Astrocyte of the cerebellum (primary cell): ENCODE results near the gene SLC25A19.
A peak's percentile ranks its signal among the peaks of the same experiment; 100 is the strongest.

Experiments
- DNase-seq: peaks from one replicate; pipeline ENCODE4 v3.0.0-alpha.2; 2011; ENCODE audit warnings: low read depth
- H3K4me3 ChIP-seq: 2 replicates; pipeline ENCODE4 v1.5.1; 2011; ENCODE audit warnings: mild to moderate bottlenecking, low read depth, low read length, moderate library complexity
- in situ Hi-C: cut with HindIII; loops from 2 replicates; pipeline ENCODE4 v1.10.0; 2017; ENCODE audit warnings: low sequenced_read_pairs
- TF ChIP-seq, protein P1 (sequence below): IDR thresholded peaks from 2 replicates; pipeline ENCODE4 v1.5.1; 2012; ENCODE audit warnings: low read length, low read depth, moderate library complexity, mild to moderate bottlenecking; ENCODE audit errors: missing control alignments

Gene SLC25A19

DNA sequence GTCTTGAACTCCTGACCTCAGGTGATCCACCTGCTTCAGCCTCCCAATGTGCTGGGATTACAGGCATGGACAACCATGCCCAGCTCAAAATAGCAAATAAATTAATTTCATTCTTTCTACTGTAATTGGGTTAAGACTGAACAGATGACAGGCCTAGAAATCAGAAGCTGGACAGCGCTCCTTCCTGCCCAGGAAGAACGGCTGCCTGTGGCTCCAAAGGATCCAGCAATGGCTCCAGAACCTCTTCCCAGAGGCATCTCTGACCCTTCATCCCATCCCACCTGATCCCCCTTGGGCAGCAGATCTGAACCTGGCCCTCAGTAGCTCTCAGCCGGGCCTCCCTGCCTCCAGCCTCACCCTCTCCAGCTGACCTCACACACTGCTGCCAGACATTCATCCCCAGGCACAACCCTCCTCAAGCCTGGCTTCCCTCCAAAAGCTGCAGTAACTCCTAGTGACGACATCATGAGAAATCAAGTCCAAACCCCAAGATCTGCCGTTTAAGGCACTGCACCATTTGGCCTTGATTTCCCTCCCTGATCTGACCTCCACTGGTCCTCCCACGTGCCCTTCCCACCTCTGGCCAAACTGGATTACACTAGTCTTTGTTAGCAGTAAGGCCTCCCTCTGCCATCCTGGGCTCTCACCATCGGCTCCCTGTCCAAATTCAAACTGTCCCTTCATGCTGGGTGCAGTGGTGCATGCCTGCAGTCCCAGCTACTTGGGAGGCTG, 15.1 kb downstream of the SLC25A19 start:
- H3K4me3 ChIP-seq: no peak overlapping the region
- in situ Hi-C loops: no loop called here
- DNase-seq: no peak
- TF ChIP-seq, protein P1, sequence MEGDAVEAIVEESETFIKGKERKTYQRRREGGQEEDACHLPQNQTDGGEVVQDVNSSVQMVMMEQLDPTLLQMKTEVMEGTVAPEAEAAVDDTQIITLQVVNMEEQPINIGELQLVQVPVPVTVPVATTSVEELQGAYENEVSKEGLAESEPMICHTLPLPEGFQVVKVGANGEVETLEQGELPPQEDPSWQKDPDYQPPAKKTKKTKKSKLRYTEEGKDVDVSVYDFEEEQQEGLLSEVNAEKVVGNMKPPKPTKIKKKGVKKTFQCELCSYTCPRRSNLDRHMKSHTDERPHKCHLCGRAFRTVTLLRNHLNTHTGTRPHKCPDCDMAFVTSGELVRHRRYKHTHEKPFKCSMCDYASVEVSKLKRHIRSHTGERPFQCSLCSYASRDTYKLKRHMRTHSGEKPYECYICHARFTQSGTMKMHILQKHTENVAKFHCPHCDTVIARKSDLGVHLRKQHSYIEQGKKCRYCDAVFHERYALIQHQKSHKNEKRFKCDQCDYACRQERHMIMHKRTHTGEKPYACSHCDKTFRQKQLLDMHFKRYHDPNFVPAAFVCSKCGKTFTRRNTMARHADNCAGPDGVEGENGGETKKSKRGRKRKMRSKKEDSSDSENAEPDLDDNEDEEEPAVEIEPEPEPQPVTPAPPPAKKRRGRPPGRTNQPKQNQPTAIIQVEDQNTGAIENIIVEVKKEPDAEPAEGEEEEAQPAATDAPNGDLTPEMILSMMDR: no peak

DNA sequence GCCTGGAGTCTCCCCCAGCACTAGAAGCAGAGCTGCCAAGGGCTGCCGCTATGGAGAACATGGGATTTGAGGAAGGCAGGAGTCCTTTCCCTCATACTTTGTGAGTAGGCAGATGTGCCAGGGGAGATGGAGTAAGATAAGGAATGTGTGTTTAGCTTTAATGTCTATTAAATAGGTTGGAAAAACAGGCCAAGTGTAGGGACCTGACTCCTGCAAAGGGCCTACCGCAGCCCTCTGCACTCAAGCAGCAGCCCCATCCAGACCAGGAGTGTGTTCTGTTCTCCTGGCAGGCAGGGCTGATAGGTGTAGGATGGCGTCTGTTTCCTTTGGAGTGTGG, 16.4 kb downstream of the SLC25A19 start:
- in situ Hi-C loops: no loop called here
- TF ChIP-seq, protein P1: no peak
- no peak for DNase-seq
- H3K4me3 ChIP-seq: no peak overlapping the region

DNA sequence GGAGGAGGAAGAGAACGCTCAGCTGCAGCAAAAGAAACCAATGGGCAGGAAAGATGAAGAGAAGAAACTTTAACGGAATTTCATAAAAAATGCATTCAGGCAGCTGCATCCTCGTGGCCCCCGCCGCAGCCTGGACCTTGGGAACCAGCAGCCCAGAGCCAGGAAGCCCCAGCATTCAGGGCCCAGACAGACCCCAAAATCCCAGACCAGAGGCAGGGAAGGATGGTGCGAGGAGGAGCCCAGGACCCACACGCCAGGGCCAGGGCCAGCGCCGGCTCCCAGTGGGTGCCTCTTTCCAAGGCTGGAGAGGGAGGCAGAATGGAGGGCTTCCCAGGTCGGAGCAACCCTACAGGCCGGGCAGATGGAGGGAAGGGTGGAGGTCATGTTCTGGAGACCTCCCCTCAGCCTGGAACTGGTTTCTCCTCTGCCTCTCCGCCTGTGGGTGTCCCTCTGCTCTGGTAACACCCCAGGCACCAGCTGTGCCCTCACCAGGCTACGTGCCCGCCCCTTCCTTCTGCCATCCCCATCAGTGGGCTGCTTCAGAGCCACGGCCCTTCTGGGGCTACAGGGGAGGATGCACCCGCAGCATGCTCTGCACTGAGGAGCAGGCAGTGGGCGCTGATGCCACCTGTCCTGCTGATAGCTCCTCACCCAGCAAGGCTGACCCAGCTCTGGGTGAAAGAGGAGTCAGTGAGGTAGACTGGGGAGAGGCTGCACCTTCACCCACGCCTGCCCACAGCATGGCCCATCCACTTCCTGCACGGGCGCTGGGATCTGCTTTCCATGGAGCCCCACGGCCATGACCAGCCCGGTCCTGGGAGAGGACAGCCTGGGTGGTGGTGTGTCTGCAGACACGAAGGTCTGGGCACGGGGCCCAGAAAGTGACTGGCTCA, 17.0 kb downstream of the SLC25A19 start:
- TF ChIP-seq, protein P1: no peak
- peak overlapping the region; percentile 83 for H3K4me3 ChIP-seq
- in situ Hi-C loops: no loop called here
- DNase-seq: no peak

DNA sequence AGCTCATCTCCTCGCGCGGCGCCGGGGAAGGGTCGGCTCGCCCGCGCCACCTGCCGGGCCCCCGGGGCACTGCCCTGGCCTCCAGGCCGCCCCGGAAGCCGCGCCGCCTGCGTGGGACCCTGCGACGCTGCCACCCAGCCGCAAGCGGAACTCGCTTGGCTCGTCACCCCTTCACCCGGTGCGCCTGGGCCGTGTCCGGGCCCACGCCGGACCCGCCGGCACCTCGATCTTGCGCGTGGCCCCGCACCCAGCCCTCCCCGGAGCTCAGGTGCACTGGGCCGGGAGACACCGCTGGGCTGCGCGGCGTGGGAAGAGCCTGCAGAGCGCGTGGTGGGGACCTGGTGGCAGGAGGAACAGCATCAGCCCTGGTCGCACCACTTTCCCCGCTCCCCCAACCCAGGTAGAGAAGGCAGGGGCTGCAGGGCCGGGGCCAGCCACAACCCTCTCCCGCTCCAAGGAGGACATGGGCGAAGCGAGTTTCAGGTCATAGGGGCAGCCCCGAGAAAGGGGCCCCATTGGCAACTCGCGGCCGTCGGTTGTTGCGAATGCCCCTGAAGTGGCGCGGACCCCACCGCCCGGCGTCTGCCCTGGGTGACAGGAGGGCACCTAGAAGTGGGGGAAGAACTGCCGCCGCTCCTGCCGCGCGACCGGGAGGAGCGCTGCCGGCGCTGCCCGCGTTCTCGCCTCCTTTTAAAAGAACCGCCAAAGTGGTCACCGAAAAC, 17.8 kb downstream of the SLC25A19 start:
- H3K4me3 ChIP-seq: peak overlapping the region; percentile 83
- in situ Hi-C loops: no loop called here
- no peak for DNase-seq

DNA sequence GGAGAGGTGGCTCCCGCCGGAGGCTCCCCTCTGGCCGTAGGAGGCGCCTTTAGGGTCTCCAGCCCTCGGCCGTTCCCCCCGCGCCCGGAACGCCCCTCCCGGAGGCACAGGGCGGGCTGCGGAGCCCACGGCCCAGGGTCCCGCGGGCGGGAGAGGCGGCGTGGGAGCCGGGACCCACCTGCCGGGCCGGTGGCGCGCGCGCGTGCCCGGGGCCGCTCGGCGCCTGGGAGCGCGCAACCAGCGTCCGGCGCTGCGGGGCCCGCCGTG, 18.3 kb downstream of the SLC25A19 start, which contains the start of gene MIF4GD:
MIF4GD (minus strand) TSS at position 266 of the 267 bp plus-strand sequence. CDS start 1,036 bp downstream, outside the sequence.
- TF ChIP-seq, protein P1: no peak
- in situ Hi-C loops: no loop called here
- DNase-seq: no peak
- H3K4me3 ChIP-seq: peak within 1 kb of the TSS; percentile 83

More for the DNA sequence above, 17.8 kb downstream of the SLC25A19 start:
- TF ChIP-seq, protein P1: peak; percentile 45

DNA sequence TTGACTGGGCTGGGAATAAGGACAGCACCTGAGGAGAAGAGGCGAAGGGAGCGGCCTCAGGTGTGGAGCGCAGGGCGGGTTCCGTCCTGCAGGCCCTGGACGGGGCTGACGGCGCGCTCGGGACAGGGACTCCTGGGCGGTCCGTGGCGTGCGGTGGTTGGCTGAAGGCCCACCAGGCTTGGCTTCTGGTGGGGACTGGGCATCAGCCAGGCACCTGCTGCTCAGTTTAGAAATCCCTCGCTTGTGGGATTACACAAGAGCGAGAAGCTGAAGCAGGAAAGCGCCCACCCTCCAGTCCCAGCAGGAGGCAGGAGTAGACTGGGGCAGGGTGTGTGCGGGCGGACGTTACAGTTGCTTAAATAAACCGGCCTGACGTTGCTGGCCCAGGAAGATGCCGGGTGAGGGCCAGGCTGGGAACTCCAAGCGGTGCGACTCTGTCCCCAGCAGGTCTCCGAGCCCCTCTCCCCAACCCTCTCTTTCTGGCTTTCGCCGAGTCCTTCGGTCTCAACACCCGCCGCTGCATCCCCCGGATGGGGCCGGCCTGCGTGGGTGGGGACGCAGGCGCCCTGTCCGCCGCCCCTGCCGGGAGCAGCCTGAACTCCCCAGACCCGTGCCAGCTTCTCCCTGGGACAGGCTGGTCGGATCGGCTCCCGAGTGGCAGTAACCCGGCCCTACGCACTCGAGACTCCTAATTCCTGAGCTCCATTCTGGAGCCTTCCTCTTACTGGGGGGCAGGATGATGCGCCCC, 18.8 kb downstream of the SLC25A19 start:
- TF ChIP-seq, protein P1: peak; percentile 3
- no peak for DNase-seq
- in situ Hi-C loops: no loop called here
- H3K4me3 ChIP-seq: peak overlapping the region; percentile 83
